Spleen (tissue), 13 donors: ENCODE measurements around the gene ZNF160. TPM values are rescaled to one million over a fixed set of nuclear protein-coding genes. Genes with fewer than 3 reads are reported as not detected.

Source experiments
- DNase-seq: peaks from one replicate; pipeline ENCODE4 v3.0.0-alpha.2; 2020
- H3K27ac ChIP-seq, 8 donors: fragments of 200-600 bp; sonication (generic) in 7 of 8; 1 replicate in 4 of 8; 2 replicates in 4 of 8; pipeline versions ENCODE4 v1.5.0 to v1.8.0; 2016 to 2021; ENCODE audit warnings: inconsistent platforms in 4 of 8, mild to moderate bottlenecking in 4 of 8, moderate library complexity in 1 of 8
- H3K27me3 ChIP-seq, 7 donors: fragments of 200-600 bp; sonication (generic) in 6 of 7; replicated peaks in 1 of 7; 1 replicate in 4 of 7; 2 replicates in 3 of 7; pipeline versions ENCODE4 v1.5.0 to v1.8.0; 2016 to 2021; ENCODE audit warnings: inconsistent platforms in 3 of 7, mild to moderate bottlenecking in 1 of 7
- H3K36me3 ChIP-seq, 6 donors: fragments of 200-600 bp; sonication (generic) in 5 of 6; 1 replicate in 4 of 6; 2 replicates in 2 of 6; pipeline versions ENCODE4 v1.5.0 to v1.8.0; 2016 to 2021; ENCODE audit warnings: inconsistent platforms in 2 of 6
- H3K4me1 ChIP-seq, 6 donors: fragments of 200-600 bp; sonication (generic) in 5 of 6; 1 replicate in 3 of 6; 2 replicates in 3 of 6; pipeline versions ENCODE4 v1.5.0 to v1.8.0; 2016 to 2021; ENCODE audit warnings: inconsistent platforms in 3 of 6
- H3K4me3 ChIP-seq, 8 donors: fragments of 200-600 bp; sonication (generic) in 7 of 8; 1 replicate in 4 of 8; 2 replicates in 4 of 8; pipeline versions ENCODE4 v1.5.0 to v1.8.0; 2016 to 2021; ENCODE audit warnings: inconsistent platforms in 4 of 8, mild to moderate bottlenecking in 4 of 8, moderate library complexity in 2 of 8
- H3K9me3 ChIP-seq, 8 donors: fragments of 200-600 bp; sonication (generic) in 7 of 8; 1 replicate in 4 of 8; 2 replicates in 4 of 8; pipeline versions ENCODE4 v1.5.0 to v1.8.0; 2016 to 2021; ENCODE audit warnings: inconsistent platforms in 4 of 8
- POLR2A ChIP-seq, 3 donors: fragments of 450-650 bp; IDR thresholded peaks; one replicate each; pipeline ENCODE4 v1.5.1; 2017; ENCODE audit warnings: antibody characterized with exemption in 3 of 3, mild to moderate bottlenecking in 1 of 3
- POLR2AphosphoS5 ChIP-seq, 3 donors: sonication (generic); formaldehyde crosslinking; IDR thresholded peaks; one replicate each; pipeline ENCODE4 v1.5.1; 2017; ENCODE audit warnings: antibody characterized with exemption in 3 of 3
- WGBS, 5 donors: extraction: QIAGEN DNeasy Blood & Tissue Kit in 3 of 5; methylation state at CpG; one replicate each; pipeline versions ENCODE4 v1.1.5 to v1.1.7; 2013 to 2018; 5-methylcytosine and 5-hydroxymethylcytosine counted together
- intact Hi-C: fragments of 100-400 bp; cut with DNase I; formaldehyde crosslinking; loops from one replicate; pipeline ENCODE4 v1.15.0; 2023; ENCODE audit warnings: low total_unique reads
- long read RNA-seq, 2 donors: transcript quantifications; one replicate each; lab custom pipeline, GENCODE V29; 2026
- polyA plus RNA-seq, 3 donors: library from polyadenylated mRNA; stranded (reverse); fragments of 200-250 nt; gene quantifications; one replicate each; pipeline ENCODE4 v1.2.1, GENCODE V29; 2013
- total RNA-seq, 7 donors: library from RNA; depleted of rRNA in 3 of 7; stranded (reverse); fragments of >200 nt in 3 of 7; fragmentation: NEBNext Ultra II Directional in 4 of 7; extraction: Animal tissue kit (Norgen Biotek cat#: 25700) in 4 of 7; gene quantifications; one replicate each; pipeline versions ENCODE4 v1.1.0 to v1.2.1, GENCODE V29; 2016 to 2021
- TF ChIP-seq, protein P1 (sequence below), 11 experiments: fragments of 200-600 bp in 7 of 11; fragments of 450-650 bp in 4 of 11; sonication (generic) in 4 of 11; IDR thresholded peaks in 8 of 11; conservative IDR thresholded peaks in 3 of 11; 1 replicate in 7 of 11; 2 replicates in 4 of 11; pipeline versions ENCODE4 v1.4.0 to v1.8.0; 2016 to 2021; ENCODE audit warnings: antibody characterized with exemption in 11 of 11, inconsistent platforms in 4 of 11, mild to moderate bottlenecking in 1 of 11
- donor health status: healthy with polysubstance abuse.
- donor health status: DM: no; HTN: no; CAD: no; lungs with moderate emphysema.
- donor health status: DM: no; HTN: no; CAD: no.
- donor health status: Bipolar disorder and iron deficiency.
- donor health status: healthy.
- donor health status: DM: no; HTN: no; CAD: no.
- donor health status: DM: yes; HTN: yes; CAD: no.

Gene ZNF160
- total RNA-seq (100 to 1,000 TPM in 3 of 7 donors, 10 to 100 TPM in 4; 80.3 to 154 (median 98.6) TPM), polyA plus RNA-seq (10 to 100 TPM; 14.4 to 30.1 (median 17.3) TPM)
- long read RNA-seq, donor 1, full-length matches to known transcripts: 9 of 9 reads
- long read RNA-seq, donor 1, partial matches to known transcripts: 0 of 9 reads
- long read RNA-seq, donor 1, other reads (novel, unspliced or antisense): 0 of 9 reads
- long read RNA-seq, donor 2, full-length matches to known transcripts: 5 of 5 reads
- long read RNA-seq, donor 2, partial matches to known transcripts: 0 of 5 reads
- long read RNA-seq, donor 2, other reads (novel, unspliced or antisense): 0 of 5 reads

- peak within 1 kb of the TSS; percentile 55 to 84 (median 80) for H3K4me3 ChIP-seq
- intact Hi-C loops: no loop called here
- peaks cover 0 to 31% (median 2%) of the 10 kb centered on the region in 6 donors for H3K36me3 ChIP-seq
- peak; percentile 100 for DNase-seq
- peaks cover 16 to 50% (median 36%) of the 10 kb centered on the region in 6 donors for H3K4me1 ChIP-seq
- 2% methylated on average over 61 to 67 of the region's 67 CpGs for WGBS, 5 donors
- H3K9me3 ChIP-seq: peaks cover 0 to 16% (median 9%) of the 10 kb centered on the region in 8 donors
- H3K27ac ChIP-seq: peak within 1 kb of the TSS; percentile 84 to 98 (median 96)
- TF ChIP-seq, protein P1, sequence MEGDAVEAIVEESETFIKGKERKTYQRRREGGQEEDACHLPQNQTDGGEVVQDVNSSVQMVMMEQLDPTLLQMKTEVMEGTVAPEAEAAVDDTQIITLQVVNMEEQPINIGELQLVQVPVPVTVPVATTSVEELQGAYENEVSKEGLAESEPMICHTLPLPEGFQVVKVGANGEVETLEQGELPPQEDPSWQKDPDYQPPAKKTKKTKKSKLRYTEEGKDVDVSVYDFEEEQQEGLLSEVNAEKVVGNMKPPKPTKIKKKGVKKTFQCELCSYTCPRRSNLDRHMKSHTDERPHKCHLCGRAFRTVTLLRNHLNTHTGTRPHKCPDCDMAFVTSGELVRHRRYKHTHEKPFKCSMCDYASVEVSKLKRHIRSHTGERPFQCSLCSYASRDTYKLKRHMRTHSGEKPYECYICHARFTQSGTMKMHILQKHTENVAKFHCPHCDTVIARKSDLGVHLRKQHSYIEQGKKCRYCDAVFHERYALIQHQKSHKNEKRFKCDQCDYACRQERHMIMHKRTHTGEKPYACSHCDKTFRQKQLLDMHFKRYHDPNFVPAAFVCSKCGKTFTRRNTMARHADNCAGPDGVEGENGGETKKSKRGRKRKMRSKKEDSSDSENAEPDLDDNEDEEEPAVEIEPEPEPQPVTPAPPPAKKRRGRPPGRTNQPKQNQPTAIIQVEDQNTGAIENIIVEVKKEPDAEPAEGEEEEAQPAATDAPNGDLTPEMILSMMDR (IDR thresholded peaks at IDR 0.05 in 8 of 11, conservative IDR thresholded peaks at IDR 0.05 in 3 of 11): peak in 1 of 11 experiments; percentile 19
- TF ChIP-seq POLR2AphosphoS5 (IDR thresholded peaks at IDR 0.05) (peak; percentile 98), POLR2A (IDR thresholded peaks at IDR 0.05) (peak; percentile 46 to 88 (median 64))
- H3K27me3 ChIP-seq: no peaks in the 10 kb centered on the region
Observed at GRCh38 chr19:53103234-53104203, at the start of gene ZNF160. Gene ZNF160 (minus strand): TSS chr19:53103422. CDS start chr19:53086276, 17,146 bp downstream.

DNA sequence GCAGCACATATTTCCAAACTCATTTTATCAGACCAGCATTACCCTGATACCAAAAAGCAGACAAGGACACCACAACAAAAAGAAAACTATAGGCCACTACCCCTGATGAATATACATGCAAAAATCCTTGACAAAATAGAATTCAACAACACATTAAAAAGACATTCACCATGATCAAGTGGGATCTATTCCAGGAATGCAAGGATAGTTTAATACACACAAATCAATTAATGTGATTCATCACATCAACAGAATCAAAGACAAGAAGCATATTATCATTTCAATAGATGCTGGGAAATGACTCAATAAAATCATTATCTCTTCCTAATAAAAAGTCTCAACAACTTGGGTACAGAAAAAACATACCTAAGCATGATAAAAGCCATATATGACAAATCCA is 44.4 kb upstream of the ZNF160 start:
- no peak for DNase-seq
- Histone ChIP-seq H3K36me3 (peaks cover 24 to 96% (median 89%) of the 10 kb centered on the region in 6 donors), H3K27ac (no peak overlapping the region), H3K27me3 (no peaks in the 10 kb centered on the region), H3K9me3 (peaks cover 18 to 96% (median 95%) of the 10 kb centered on the region in 8 donors), H3K4me1 (no peaks in the 10 kb centered on the region), H3K4me3 (no peak overlapping the region)
- intact Hi-C loops: no loop called here
- TF ChIP-seq POLR2AphosphoS5 (IDR thresholded peaks at IDR 0.05) (no peak), POLR2A (IDR thresholded peaks at IDR 0.05) (no peak)
- TF ChIP-seq, protein P1 (IDR thresholded peaks at IDR 0.05 in 8 of 11, conservative IDR thresholded peaks at IDR 0.05 in 3 of 11): no peak

DNA sequence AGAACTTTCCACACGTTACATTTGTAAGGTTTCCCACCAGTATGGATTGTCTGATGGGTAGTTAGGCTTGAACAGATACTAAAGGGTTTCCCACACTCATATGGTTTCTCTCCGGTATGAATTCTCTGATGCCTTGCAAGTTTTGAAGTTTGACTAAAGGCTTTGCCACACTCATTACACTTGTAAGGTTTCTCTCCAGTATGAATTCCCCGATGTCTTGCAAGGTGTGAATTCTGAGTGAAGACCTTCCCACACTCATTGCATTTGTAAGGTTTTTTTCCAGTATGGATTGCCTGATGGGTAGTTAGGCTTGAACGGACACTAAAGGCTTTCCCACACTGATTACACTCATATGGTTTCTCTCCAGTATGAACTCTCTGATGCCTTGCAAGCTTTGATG is 37.1 kb upstream of the ZNF160 start:
- no peak for DNase-seq
- Histone ChIP-seq H3K27me3 (no peaks in the 10 kb centered on the region), H3K4me3 (no peak overlapping the region), H3K9me3 (peaks cover 30 to 96% (median 95%) of the 10 kb centered on the region in 8 donors), H3K36me3 (peaks cover 9 to 53% (median 37%) of the 10 kb centered on the region in 6 donors), H3K4me1 (no peaks in the 10 kb centered on the region), H3K27ac (no peak overlapping the region)
- intact Hi-C loops: no loop called here
- WGBS, 5 donors: 90 to 97% (median 95%) methylated on average over 4 of the region's 4 CpGs
- TF ChIP-seq POLR2AphosphoS5 (IDR thresholded peaks at IDR 0.05) (no peak), POLR2A (IDR thresholded peaks at IDR 0.05) (no peak)
- TF ChIP-seq, protein P1 (IDR thresholded peaks at IDR 0.05 in 8 of 11, conservative IDR thresholded peaks at IDR 0.05 in 3 of 11): no peak
